Right cardiac atrium (tissue), 5 donors: Measurements from ENCODE around the gene HS3ST5. TPM values are rescaled to one million over a fixed set of nuclear protein-coding genes. Genes with fewer than 3 reads are reported as not detected.

ENCODE experiments used
- ATAC-seq, 2 donors: fragments of 200-7000 bp; cut with Tn5 transposase; one replicate each; pipeline versions ENCODE4 v1.8.0 to v1.9.1; 2020; ENCODE audit warnings: moderate library complexity in 2 of 2, mild to moderate bottlenecking in 1 of 2
- DNase-seq, 3 donors: peaks; one replicate each; pipeline ENCODE4 v3.0.0-alpha.2; 2020
- H3K27ac ChIP-seq: one replicate; pipeline ENCODE4 v1.5.1; 2013; ENCODE audit warnings: mild to moderate bottlenecking, low read length, control low read depth, moderate library complexity
- H3K27me3 ChIP-seq: one replicate; pipeline ENCODE4 v1.6.1; 2013; ENCODE audit not compliant: control insufficient read depth, insufficient read depth
- H3K4me1 ChIP-seq: one replicate; pipeline ENCODE4 v1.6.1; 2013; ENCODE audit warnings: low read length; ENCODE audit not compliant: control insufficient read depth, insufficient read depth
- H3K4me3 ChIP-seq: one replicate; pipeline ENCODE4 v1.5.1; 2013; ENCODE audit warnings: low read length, control low read depth
- H3K9me3 ChIP-seq: one replicate; pipeline ENCODE4 v1.6.1; 2013; ENCODE audit warnings: low read length; ENCODE audit not compliant: control insufficient read depth
- WGBS: extraction: QIAGEN DNeasy Blood & Tissue Kit; methylation state at CpG from one replicate; pipeline ENCODE4 v1.1.7; 2013; 5-methylcytosine and 5-hydroxymethylcytosine counted together
- intact Hi-C, 4 donors: fragments of 100-400 bp; cut with DNase I; formaldehyde crosslinking; loops; one replicate each; pipeline versions ENCODE4 v1.11.0 to v1.14.0; 2022 to 2023
- polyA plus RNA-seq: library from polyadenylated mRNA; stranded (reverse); fragments of 200-250 nt; gene quantifications from one replicate; pipeline ENCODE4 v1.2.3, GENCODE V29; 2013
- total RNA-seq, 4 donors: library from RNA; stranded (reverse); fragmentation: NEBNext Ultra II Directional; extraction: Animal tissue kit (Norgen Biotek cat#: 25700); gene quantifications; one replicate each; pipeline ENCODE4 v1.2.1, GENCODE V29; 2021
- donor health status: healthy with polysubstance abuse.
- donor health status: DM: no; HTN: yes; CAD: no.
- donor health status: DM: no; HTN: no; CAD: no.
- donor health status: DM: no; HTN: yes; CAD: no; lungs with severe emphysema.
- donor health status: DM: yes; HTN: yes; CAD: no.

The HS3ST5 gene
- total and polyA plus RNA-seq, 5 donors = not detected

- Histone ChIP-seq H3K27ac (no peak overlapping the region), H3K27me3 (no peaks in the 10 kb centered on the region), H3K9me3 (no peaks in the 10 kb centered on the region), H3K4me3 (no peak overlapping the region), H3K4me1 (no peaks in the 10 kb centered on the region)
- ATAC-seq (no peak), DNase-seq (no peak)
- intact Hi-C loops = no loop called here
- WGBS = 69% methylated on average over 2 of the region's 2 CpGs
Measured at GRCh38 chr6:114291428-114291827, 51.4 kb downstream of the HS3ST5 start.

GRCh38 chr6:114290864-114291263 is 52.0 kb downstream of the HS3ST5 start:
- H3K4me3 ChIP-seq = no peak overlapping the region
- ATAC-seq = no peak
- DNase-seq = no peak
- no peaks in the 10 kb centered on the region for H3K9me3 ChIP-seq
- intact Hi-C loops = no loop called here
- no peaks in the 10 kb centered on the region for H3K27me3 ChIP-seq
- no peak overlapping the region for H3K27ac ChIP-seq
- WGBS = 88% methylated on average over 3 of the region's 3 CpGs
- no peaks in the 10 kb centered on the region for H3K4me1 ChIP-seq

- Histone ChIP-seq H3K27me3 (no peaks in the 10 kb centered on the region), H3K4me1 (no peaks in the 10 kb centered on the region), H3K9me3 (no peaks in the 10 kb centered on the region), H3K4me3 (no peak overlapping the region), H3K27ac (no peak overlapping the region)
- WGBS = 58% methylated on average over 3 of the region's 3 CpGs
- DNase-seq = no peak
- ATAC-seq = no peak
- intact Hi-C loops = no loop called here
Measured at GRCh38 chr6:114288701-114289495, 53.9 kb downstream of the HS3ST5 start.

- intact Hi-C loops = no loop called here
- Histone ChIP-seq H3K4me1 (no peaks in the 10 kb centered on the region), H3K9me3 (no peaks in the 10 kb centered on the region), H3K4me3 (no peak overlapping the region), H3K27me3 (no peaks in the 10 kb centered on the region), H3K27ac (no peak overlapping the region)
- DNase-seq (no peak), ATAC-seq (no peak)
- 73% methylated on average over 2 of the region's 2 CpGs for WGBS
Measured at GRCh38 chr6:114287461-114287860, 55.4 kb downstream of the HS3ST5 start.

GRCh38 chr6:114286211-114286610 is 56.6 kb downstream of the HS3ST5 start:
- Histone ChIP-seq H3K4me3 (no peak overlapping the region), H3K27ac (no peak overlapping the region), H3K4me1 (no peaks in the 10 kb centered on the region), H3K27me3 (no peaks in the 10 kb centered on the region), H3K9me3 (no peaks in the 10 kb centered on the region)
- DNase-seq (no peak), ATAC-seq (no peak)
- WGBS = 79% methylated on average over 2 of the region's 2 CpGs
- intact Hi-C loops = no loop called here

GRCh38 chr6:114284281-114284680 is 58.5 kb downstream of the HS3ST5 start:
- WGBS = 91% methylated on average over 2 of the region's 2 CpGs
- ATAC-seq (no peak), DNase-seq (no peak)
- intact Hi-C loops = no loop called here
- Histone ChIP-seq H3K9me3 (no peaks in the 10 kb centered on the region), H3K4me3 (no peak overlapping the region), H3K27me3 (no peaks in the 10 kb centered on the region), H3K27ac (no peak overlapping the region), H3K4me1 (no peaks in the 10 kb centered on the region)

GRCh38 chr6:114282292-114282691 is 60.5 kb downstream of the HS3ST5 start:
- intact Hi-C loops = no loop called here
- DNase-seq = no peak
- Histone ChIP-seq H3K9me3 (no peaks in the 10 kb centered on the region), H3K4me3 (no peak overlapping the region), H3K27me3 (no peaks in the 10 kb centered on the region), H3K27ac (no peak overlapping the region), H3K4me1 (no peaks in the 10 kb centered on the region)
- 39% methylated on average over 6 of the region's 6 CpGs for WGBS
- no peak for ATAC-seq

GRCh38 chr6:114281496-114281895 is 61.3 kb downstream of the HS3ST5 start:
- H3K4me3 ChIP-seq = no peak overlapping the region
- no peaks in the 10 kb centered on the region for H3K9me3 ChIP-seq
- WGBS = 33% methylated on average over 3 of the region's 3 CpGs
- H3K27me3 ChIP-seq = no peaks in the 10 kb centered on the region
- no peak overlapping the region for H3K27ac ChIP-seq
- ATAC-seq = no peak
- DNase-seq = no peak
- no peaks in the 10 kb centered on the region for H3K4me1 ChIP-seq
- intact Hi-C loops = no loop called here

- Histone ChIP-seq H3K27me3 (no peaks in the 10 kb centered on the region), H3K27ac (no peak overlapping the region), H3K9me3 (no peaks in the 10 kb centered on the region), H3K4me3 (no peak overlapping the region), H3K4me1 (no peaks in the 10 kb centered on the region)
- ATAC-seq (no peak), DNase-seq (no peak)
- intact Hi-C loops = no loop called here
- WGBS = 92% methylated on average over 7 of the region's 7 CpGs
Measured at GRCh38 chr6:114280239-114280982, 62.4 kb downstream of the HS3ST5 start.

GRCh38 chr6:114277220-114277619 is 65.6 kb downstream of the HS3ST5 start:
- intact Hi-C loops = no loop called here
- Histone ChIP-seq H3K27ac (no peak overlapping the region), H3K9me3 (no peaks in the 10 kb centered on the region), H3K27me3 (no peaks in the 10 kb centered on the region), H3K4me1 (no peaks in the 10 kb centered on the region), H3K4me3 (no peak overlapping the region)
- 70% methylated on average over 2 of the region's 2 CpGs for WGBS
- ATAC-seq (no peak), DNase-seq (no peak)

GRCh38 chr6:114276783-114277182 is 66.0 kb downstream of the HS3ST5 start:
- no peak for ATAC-seq
- intact Hi-C loops = no loop called here
- H3K9me3 ChIP-seq = no peaks in the 10 kb centered on the region
- WGBS = 57% methylated on average over 2 of the region's 2 CpGs
- no peaks in the 10 kb centered on the region for H3K27me3 ChIP-seq
- H3K27ac ChIP-seq = no peak overlapping the region
- H3K4me3 ChIP-seq = no peak overlapping the region
- H3K4me1 ChIP-seq = no peaks in the 10 kb centered on the region
- DNase-seq = no peak
